NB4 (cell line): ENCODE data around the gene EIF4EBP2.

Experiments used
- MYC ChIP-seq: IDR thresholded peaks from 2 replicates; pipeline ENCODE4 v1.6.1; 2011; ENCODE audit warnings: low read depth, low read length
- POLR2A ChIP-seq: IDR thresholded peaks from 2 replicates; pipeline ENCODE4 v1.6.1; 2011; ENCODE audit warnings: mild to moderate bottlenecking; ENCODE audit not compliant: insufficient read length; ENCODE audit errors: extremely low read depth
- TF ChIP-seq, protein P1 (sequence below): IDR thresholded peaks from one replicate; pipeline ENCODE4 v1.5.1; 2012; ENCODE audit warnings: low read depth, low read length

DNA sequence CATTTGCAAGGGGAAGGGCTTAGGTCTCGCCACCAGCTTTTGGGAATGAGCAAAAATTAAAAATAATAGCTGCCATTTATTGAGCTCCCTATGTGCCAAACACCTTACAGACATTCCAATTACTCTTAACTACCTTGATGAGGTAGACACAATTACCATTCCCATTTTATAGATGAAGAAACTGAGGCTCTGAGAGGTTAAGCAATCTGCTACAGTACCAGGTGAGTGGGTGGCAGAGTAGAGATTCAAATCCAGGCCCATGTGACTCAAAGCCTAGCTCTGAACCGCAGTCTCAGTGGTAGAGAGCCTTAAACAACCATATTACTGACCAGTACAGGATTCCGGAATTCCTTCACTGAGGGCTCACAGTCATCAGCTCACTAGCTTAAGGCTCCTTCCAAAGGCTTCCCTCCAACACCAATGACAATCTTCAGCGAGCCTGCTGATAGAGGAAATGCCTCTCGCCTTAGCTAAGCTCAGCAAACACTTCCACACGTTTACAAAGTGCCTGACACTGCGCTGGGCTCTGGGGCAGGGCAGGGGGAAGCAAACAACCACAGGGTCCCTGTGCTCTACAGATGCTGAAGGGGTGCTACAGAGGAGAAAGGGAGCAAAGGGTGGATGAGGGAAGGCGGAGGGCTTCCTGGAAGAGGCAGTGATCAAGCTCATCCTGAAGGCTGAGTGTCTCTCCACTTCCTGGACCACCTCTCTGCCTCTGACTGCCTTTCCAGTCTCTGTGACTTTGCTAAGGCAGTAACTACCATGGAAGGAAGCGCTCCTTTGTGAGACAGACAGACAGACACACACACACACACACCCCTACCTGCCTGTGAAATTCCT lies 28.9 kb upstream of the EIF4EBP2 start:
- TF ChIP-seq POLR2A: no peak
- TF ChIP-seq, protein P1, sequence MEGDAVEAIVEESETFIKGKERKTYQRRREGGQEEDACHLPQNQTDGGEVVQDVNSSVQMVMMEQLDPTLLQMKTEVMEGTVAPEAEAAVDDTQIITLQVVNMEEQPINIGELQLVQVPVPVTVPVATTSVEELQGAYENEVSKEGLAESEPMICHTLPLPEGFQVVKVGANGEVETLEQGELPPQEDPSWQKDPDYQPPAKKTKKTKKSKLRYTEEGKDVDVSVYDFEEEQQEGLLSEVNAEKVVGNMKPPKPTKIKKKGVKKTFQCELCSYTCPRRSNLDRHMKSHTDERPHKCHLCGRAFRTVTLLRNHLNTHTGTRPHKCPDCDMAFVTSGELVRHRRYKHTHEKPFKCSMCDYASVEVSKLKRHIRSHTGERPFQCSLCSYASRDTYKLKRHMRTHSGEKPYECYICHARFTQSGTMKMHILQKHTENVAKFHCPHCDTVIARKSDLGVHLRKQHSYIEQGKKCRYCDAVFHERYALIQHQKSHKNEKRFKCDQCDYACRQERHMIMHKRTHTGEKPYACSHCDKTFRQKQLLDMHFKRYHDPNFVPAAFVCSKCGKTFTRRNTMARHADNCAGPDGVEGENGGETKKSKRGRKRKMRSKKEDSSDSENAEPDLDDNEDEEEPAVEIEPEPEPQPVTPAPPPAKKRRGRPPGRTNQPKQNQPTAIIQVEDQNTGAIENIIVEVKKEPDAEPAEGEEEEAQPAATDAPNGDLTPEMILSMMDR: no peak
- TF ChIP-seq MYC: no peak
